HepG2 (cell line): Measurements from ENCODE around the gene GADD45GIP1. TPM values are rescaled to one million over a fixed set of nuclear protein-coding genes. Genes with fewer than 3 reads are reported as not detected.
A peak's percentile ranks its signal among the peaks of the same experiment; 100 is the strongest.

Experiments
- CEBPG ChIP-seq: IDR thresholded peaks from 2 replicates; pipeline ENCODE4 v1.6.1; 2016
- IKZF5 ChIP-seq: IDR thresholded peaks from 2 replicates; pipeline ENCODE4 v1.6.1; 2018; ENCODE audit warnings: missing genetic modification reagents, mild to moderate bottlenecking, missing compliant biosample characterization
- KDM2A ChIP-seq: sonication (generic); formaldehyde crosslinking; IDR thresholded peaks from 2 replicates; pipeline ENCODE4 v1.4.0; 2020; ENCODE audit warnings: low read depth, missing genetic modification reagents, borderline replicate concordance
- MED1 ChIP-seq: sonication (generic); formaldehyde crosslinking; IDR thresholded peaks from 2 replicates; pipeline ENCODE4 v1.4.0; 2020; ENCODE audit warnings: missing genetic modification reagents
- MED13 ChIP-seq: sonication (generic); formaldehyde crosslinking; IDR thresholded peaks from 2 replicates; pipeline ENCODE4 v1.5.0; 2020; ENCODE audit warnings: missing genetic modification reagents
- MEIS1 ChIP-seq: sonication (generic); formaldehyde crosslinking; IDR thresholded peaks from 2 replicates; pipeline ENCODE4 v1.9.0; 2021; ENCODE audit warnings: mild to moderate bottlenecking, missing genetic modification reagents, moderate library complexity, borderline replicate concordance
- MEIS2 ChIP-seq: sonication (generic); formaldehyde crosslinking; IDR thresholded peaks from 2 replicates; pipeline ENCODE4 v1.9.0; 2021; ENCODE audit warnings: mild to moderate bottlenecking, missing genetic modification reagents
- MYC ChIP-seq: sonication (generic); formaldehyde crosslinking; IDR thresholded peaks from 2 replicates; pipeline ENCODE4 v1.9.0; 2021; ENCODE audit warnings: missing genetic modification reagents, borderline replicate concordance
- PTBP1 ChIP-seq: fragments of 200-400 bp; formaldehyde crosslinking; IDR thresholded peaks from 2 replicates; pipeline ENCODE4 v1.6.1; 2018; ENCODE audit warnings: low read length, low read depth; ENCODE audit not compliant: poor library complexity, severe bottlenecking
- RAD21 ChIP-seq: fragments of 450-650 bp; formaldehyde crosslinking; IDR thresholded peaks from 2 replicates; pipeline ENCODE4 v1.5.0; 2020; ENCODE audit warnings: mild to moderate bottlenecking
- SPEN ChIP-seq: sonication (generic); formaldehyde crosslinking; IDR thresholded peaks from 2 replicates; pipeline ENCODE4 v1.5.1; 2020; ENCODE audit warnings: low read depth, mild to moderate bottlenecking, missing genetic modification reagents
- ZBTB40 ChIP-seq, 2 experiments: fragments of 450-650 bp in 1 of 2; sonication (generic) in 1 of 2; formaldehyde crosslinking in 1 of 2; IDR thresholded peaks; 2 replicates each; pipeline versions ENCODE4 v1.6.1 to v1.8.0; 2016 to 2022; ENCODE audit warnings: antibody characterized with exemption in 1 of 2, mild to moderate bottlenecking in 1 of 2, missing genetic modification reagents in 1 of 2
- ZBTB44 ChIP-seq: sonication (generic); formaldehyde crosslinking; IDR thresholded peaks from 2 replicates; pipeline ENCODE4 v1.4.0; 2020; ENCODE audit warnings: missing genetic modification reagents
- ZFP1 ChIP-seq: IDR thresholded peaks from 2 replicates; pipeline ENCODE4 v1.6.1; 2016
- ZNF547 ChIP-seq: sonication (generic); formaldehyde crosslinking; IDR thresholded peaks from 2 replicates; pipeline ENCODE4 v1.5.1; 2020; ENCODE audit warnings: mild to moderate bottlenecking, missing genetic modification reagents
- ZNF784 ChIP-seq: sonication (generic); formaldehyde crosslinking; IDR thresholded peaks from 2 replicates; pipeline ENCODE4 v1.5.1; 2020; ENCODE audit warnings: missing genetic modification reagents, mild to moderate bottlenecking, borderline replicate concordance
- polyA plus RNA-seq, 8 experiments: library from polyadenylated mRNA; depleted of rRNA in 3 of 8; stranded (reverse) in 7 of 8; unstranded in 1 of 8; fragments of >200 nt; fragmentation: Illumina TruSeq in 4 of 8; extraction: Trizol in 4 of 8; gene quantifications; 2 replicates each; pipeline versions ENCODE4 v1.2.1 to v1.2.3, GENCODE V29; 2011 to 2016; ENCODE audit warnings: low read depth in 4 of 8, missing spikeins in 1 of 8, mixed read lengths in 1 of 8; ENCODE audit not compliant: insufficient read depth in 1 of 8
- total RNA-seq, 5 experiments: library from RNA; depleted of rRNA; stranded (reverse); fragments of >200 nt; fragmentation: Illumina TruSeq; extraction: Trizol; gene quantifications; 2 replicates each; pipeline ENCODE4 v1.2.3, GENCODE V29; 2016; ENCODE audit warnings: low read depth in 1 of 5

Gene GADD45GIP1
- total and polyA plus RNA-seq, 2 of the 13 experiments (the other 11 are each of a cell fraction or from before 2014, with no cell fraction given): 24.6 to 30.7 TPM

- peak; percentile 12; the same call in 1 of the 2 replicates for TF ChIP-seq ZBTB44 (CRISPR knock-in tag)
- no peak for TF ChIP-seq ZBTB40 (IDR thresholded peaks at IDR 0.05)
- TF ChIP-seq ZBTB40 (CRISPR knock-in tag; IDR thresholded peaks at IDR 0.05): no peak
- TF ChIP-seq KDM2A (CRISPR knock-in tag): peak; percentile 58; the same call in 1 of the 2 replicates
- TF ChIP-seq MEIS1 (CRISPR knock-in tag): peak; percentile 29; the same call in 1 of the 2 replicates
- TF ChIP-seq PTBP1: no peak
- peak; percentile 57; the same call in 1 of the 2 replicates for TF ChIP-seq MEIS2 (CRISPR knock-in tag)
- TF ChIP-seq ZNF547 (CRISPR knock-in tag): no peak
- TF ChIP-seq CEBPG (CRISPR knock-in tag): peak; percentile 79
- TF ChIP-seq RAD21 (CRISPR knock-in tag): peak; percentile 97
- TF ChIP-seq ZNF784: no peak
- peak; percentile 45; the same call in 1 of the 2 replicates for TF ChIP-seq IKZF5 (CRISPR knock-in tag)
- peak; percentile 35; the same call in 1 of the 2 replicates for TF ChIP-seq MYC
- TF ChIP-seq SPEN: peak; percentile 37; the same call in 1 of the 2 replicates
- TF ChIP-seq ZFP1 (CRISPR knock-in tag): no peak
- TF ChIP-seq MED1 (CRISPR knock-in tag): 0 out of 2 replicates have a peak, but pooled peaks have one; percentile 35
- TF ChIP-seq MED13 (CRISPR knock-in tag): no peak
Observed at GRCh38 chr19:12983542-12984142, 26.6 kb upstream of the GADD45GIP1 start (continued).
